ENCODE data around the gene RNF207.

RNF207 gene

GRCh38 chr1:6237093-6237492, 31.2 kb downstream of the RNF207 start:
- no peak for DNase-seq

GRCh38 chr1:6239213-6239752, 33.4 kb downstream of the RNF207 start:
- DNase-seq: no peak

- DNase-seq: peak; percentile 56
Observed at GRCh38 chr1:6239950-6240768, 34.2 kb downstream of the RNF207 start.

GRCh38 chr1:6241107-6241886, 35.4 kb downstream of the RNF207 start:
- peak; percentile 47 for DNase-seq

GRCh38 chr1:6241887-6242740, 36.2 kb downstream of the RNF207 start:
- peak; percentile 58 for DNase-seq

- no peak for DNase-seq
Observed at GRCh38 chr1:6243053-6243834, 37.3 kb downstream of the RNF207 start.

- DNase-seq: peak; percentile 42
Observed at GRCh38 chr1:6243993-6244392, 38.1 kb downstream of the RNF207 start, which contains the start of gene HES3. TSS of gene HES3 (plus strand) at chr1:6244179. CDS start at chr1:6244366, 187 bp downstream.

GRCh38 chr1:6244401-6245049, 38.6 kb downstream of the RNF207 start:
- DNase-seq: peak; percentile 46

- peak; percentile 90 for DNase-seq
Observed at GRCh38 chr1:6245086-6245868, 39.4 kb downstream of the RNF207 start.

- no peak for DNase-seq
Observed at GRCh38 chr1:6245869-6246496, 40.1 kb downstream of the RNF207 start.

- DNase-seq: peak; percentile 90
Observed at GRCh38 chr1:6246497-6247467, 40.9 kb downstream of the RNF207 start.

- DNase-seq: no peak
Observed at GRCh38 chr1:6247651-6248050, 41.7 kb downstream of the RNF207 start.

GRCh38 chr1:6248161-6248776, 42.4 kb downstream of the RNF207 start:
- no peak for DNase-seq

- no peak for DNase-seq
Observed at GRCh38 chr1:6248932-6249738, 43.2 kb downstream of the RNF207 start.

GRCh38 chr1:6249739-6250689, 44.1 kb downstream of the RNF207 start:
- DNase-seq: no peak

GRCh38 chr1:6251233-6251632, 45.3 kb downstream of the RNF207 start:
- no peak for DNase-seq

Measured in islet precursor cell (in vitro differentiated cells).